HG02852 (cell line): ENCODE measurements around the gene DBN1.

Experiments
- ATAC-seq: cut with Tn5 transposase; IDR thresholded peaks from one replicate; pipeline ENCODE4 v1.9.1; 2021; ENCODE audit warnings: mild to moderate bottlenecking, moderate library complexity; ENCODE audit not compliant: unreplicated experiment

The DBN1 gene

DNA sequence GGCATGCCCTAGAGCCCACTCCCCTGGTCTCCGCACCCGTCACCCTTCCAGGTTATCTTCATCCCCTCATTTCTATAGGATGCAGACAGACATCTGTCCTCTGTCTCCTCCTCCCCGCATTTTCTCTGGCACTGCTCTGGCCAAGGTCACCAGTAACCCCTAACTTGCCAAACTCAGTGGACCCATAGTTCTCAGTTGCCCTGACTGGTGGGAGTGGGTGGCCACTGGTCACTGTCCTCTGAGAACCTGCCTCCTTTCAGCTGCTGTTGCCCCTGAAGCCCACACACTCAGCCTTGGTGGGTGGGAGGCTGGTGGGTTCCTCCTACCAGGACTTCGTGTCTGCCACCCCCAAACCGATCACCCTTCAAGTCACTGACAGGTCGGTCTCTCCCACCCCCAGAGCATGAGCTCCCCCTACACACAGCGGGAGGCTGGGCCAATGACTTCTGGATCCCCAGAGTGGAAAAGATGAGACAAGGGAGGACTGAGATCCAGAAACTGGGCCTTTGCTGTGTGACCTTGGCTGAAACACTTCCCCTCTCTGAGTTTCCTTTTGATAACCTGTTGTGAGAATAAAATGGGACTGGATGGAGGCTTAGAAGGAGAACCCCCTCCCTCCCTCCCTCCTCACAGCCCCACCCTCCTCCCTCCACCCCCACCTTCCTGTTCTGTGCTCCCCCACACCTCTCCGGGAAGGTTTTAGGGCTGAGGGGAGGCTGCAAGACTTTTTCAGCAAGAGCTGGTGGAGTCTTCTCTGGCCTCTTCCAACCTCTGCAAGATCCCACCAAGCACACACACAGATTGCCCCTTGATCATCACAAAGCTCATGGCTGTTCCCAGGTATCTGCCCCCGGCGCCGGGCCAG lies 2.4 kb upstream of the DBN1 start:
- ATAC-seq = no peak

- no peak for ATAC-seq
Observed at GRCh38 chr5:177474846-177475562, 1.6 kb upstream of the DBN1 start.

- ATAC-seq = no peak
Observed at GRCh38 chr5:177474002-177474476, 605 bp upstream of the DBN1 start.

DNA sequence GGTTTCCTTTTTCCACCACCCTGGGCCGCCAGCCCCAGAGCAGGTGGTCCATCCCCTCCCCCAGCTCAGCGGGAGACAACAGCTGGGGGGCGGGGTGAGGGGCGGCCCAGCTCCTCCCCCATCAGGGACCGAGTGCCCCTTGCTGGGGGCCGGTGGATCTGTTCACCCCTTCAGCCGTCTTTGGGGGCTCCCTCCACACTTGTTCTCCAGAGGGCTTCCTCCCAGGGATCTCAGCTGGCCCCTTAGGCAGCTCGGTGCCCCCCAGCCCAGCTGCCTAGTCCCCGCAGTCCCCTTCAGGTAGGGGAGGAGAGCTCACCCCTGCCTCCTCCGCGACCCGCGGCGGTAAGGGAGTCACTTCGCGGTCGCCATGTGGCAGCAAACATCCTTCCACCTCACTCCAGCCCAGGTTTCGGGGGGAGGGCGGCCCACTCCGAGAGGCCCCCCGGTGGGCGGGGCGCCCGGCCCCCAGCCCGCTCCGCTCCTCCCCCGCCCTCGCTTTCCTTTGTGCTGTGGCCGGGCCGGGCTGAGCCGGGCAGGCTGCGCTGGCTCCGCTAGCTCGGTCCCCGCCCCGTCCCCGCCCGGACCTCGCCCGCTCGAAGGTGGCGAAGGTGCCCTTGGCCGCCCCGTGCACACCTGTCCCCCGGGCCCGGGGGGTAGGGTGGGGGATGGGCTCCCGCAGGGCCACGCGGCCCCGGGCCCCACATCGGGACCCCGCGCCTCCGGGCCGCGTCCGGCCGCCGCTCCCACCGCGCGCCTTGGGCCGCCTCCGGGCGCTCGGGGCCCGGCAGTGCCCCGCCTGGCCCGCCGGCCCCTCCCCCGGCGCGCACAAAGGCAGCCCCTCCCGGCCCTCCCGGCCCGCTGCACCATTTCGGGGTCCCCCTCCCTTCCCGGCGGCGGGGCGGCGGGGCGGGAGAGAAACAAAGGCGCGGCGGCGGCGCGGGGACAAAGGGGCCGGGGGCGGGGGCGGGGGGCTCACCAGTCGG lies 683 bp downstream of the DBN1 start:
- peak; percentile 41 for ATAC-seq

DNA sequence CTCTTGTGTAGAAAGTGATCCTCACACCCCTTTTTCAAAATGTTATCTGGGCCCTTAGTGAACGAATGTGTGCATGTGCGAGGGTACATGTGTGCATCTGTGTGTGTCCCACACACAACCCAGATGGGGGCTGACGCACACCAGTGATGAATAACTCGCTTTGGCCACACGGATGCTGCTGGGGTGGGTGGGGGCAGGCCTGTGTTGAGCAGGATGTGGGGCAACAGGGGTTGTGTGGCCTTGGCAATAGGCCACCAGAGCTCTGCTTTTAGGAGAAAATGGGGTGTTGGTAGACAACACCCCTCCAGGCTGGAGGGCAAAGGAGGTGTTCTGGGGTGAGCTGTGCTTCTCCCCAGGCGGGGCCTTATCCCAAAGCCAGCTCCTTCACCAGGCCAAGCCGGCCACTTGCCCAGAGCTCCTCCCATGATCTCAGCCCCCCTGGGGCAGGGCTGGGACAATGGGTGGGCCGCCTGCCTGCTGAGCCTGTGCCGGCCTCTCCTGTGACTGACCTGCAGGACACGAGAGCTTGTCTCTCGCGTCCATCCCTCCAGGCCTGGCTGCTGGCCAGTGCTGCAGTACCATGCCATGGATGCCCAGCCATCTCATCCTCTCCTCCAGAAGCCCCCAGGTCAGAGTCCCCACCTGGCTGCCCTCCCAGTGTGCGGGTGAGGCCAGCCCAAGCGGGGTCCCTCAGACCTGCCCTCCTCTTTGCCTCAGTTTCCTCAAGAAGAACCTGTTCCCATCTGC lies 1.7 kb downstream of the DBN1 start:
- no peak for ATAC-seq

DNA sequence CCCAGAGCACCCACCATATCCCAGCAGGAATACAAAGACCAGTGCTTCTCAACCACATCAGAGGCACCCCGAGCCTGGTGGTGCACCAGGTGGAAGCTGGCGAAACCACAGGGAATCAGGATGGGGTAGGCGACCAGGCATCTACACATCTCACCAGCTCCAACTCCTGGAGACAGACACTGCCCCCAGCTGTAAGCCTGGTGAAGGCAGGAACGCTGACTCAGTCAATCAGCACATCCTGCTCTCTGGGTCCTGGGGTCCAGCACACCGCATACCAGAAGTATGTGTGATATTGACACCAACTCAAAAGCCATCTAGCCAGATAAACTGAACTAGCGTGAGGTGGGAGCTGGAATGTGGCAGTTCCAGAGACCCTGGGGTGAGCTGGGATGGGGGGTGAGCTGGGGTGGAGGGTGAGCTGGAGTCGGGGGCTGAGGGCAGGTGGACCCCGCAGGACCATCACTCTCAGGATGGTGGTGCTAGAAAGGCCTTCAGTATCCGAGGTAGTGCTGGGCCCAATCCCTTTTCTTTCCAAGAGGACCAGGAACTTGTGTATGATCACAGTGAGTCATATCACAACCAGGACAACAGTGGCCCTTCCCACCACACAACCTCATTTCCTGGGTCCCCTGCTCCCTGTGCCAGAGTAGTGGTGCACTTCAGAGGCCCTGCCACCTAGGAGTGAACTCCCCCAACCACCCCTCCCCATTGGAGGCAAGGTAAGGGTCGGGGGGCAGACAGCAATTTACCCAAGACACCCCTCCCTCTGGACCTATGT lies 2.5 kb downstream of the DBN1 start:
- no peak for ATAC-seq

GRCh38 chr5:177469750-177470525 lies 3.5 kb downstream of the DBN1 start:
- no peak for ATAC-seq

DNA sequence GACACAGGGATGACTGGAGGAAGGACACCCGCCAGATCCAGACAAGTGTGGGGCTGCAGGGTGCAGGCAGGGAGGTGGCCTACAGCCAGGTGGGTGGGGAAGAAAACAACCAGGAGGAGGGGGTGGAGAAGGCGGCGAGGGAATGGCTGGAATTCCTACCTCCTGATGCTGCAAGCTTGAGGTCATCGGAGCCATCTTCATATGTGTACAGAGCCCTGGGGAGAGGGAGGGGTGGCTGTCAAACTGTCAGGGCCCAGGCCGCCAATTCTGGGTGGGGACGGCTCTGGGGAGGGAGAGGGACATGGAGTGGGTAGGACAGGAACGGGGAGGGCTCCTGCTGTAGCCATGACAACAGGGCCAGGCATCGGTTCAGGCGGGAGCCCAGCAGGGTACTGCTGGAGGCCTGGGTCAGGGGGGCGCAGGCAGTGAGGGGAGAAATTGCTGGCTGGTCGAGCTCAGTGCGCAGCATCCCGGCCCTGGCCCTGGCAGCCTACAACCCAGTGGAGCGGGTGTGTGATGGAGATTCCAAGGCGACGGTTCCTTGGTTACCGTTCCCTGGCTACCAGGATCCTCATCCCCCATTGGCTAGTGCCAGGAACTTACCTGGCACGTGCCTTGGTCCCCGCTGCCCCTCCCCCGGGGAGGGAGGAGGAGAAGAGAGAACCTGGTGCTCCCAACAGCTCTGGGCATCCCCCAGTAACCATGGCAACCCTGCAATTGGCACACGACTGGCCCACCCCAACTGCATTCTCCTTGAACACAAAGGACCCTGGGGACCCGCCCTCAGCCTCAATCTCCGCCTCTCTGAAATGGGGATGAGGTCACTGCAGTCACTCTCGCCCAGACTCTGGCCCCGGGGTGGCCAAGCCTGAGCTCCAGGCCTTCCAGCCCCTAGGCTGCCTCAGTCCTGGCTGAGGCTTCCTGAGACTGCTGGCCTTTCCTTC lies 4.5 kb downstream of the DBN1 start:
- ATAC-seq = no peak

- no peak for ATAC-seq
Observed at GRCh38 chr5:177468329-177468684, 5.1 kb downstream of the DBN1 start.

DNA sequence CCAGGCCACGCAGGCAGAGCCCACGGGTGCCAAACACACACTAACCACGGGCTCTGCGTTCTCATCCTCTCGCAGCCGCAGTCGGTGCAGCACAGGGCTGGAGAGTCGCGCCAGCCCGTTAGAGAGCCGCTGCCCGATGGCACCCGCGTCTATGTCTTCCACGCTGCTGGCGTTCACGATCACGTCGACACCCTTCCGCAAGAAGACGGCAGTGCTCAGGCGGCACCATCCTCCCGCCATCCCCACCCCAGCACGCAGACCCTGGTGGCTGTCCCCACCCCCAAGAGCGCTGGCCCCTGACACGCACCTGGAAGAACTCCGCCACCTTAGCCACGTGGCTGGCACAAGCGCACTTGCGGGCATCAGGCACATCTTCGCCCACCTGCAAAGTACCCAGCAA lies 6.0 kb downstream of the DBN1 start:
- ATAC-seq = no peak

DNA sequence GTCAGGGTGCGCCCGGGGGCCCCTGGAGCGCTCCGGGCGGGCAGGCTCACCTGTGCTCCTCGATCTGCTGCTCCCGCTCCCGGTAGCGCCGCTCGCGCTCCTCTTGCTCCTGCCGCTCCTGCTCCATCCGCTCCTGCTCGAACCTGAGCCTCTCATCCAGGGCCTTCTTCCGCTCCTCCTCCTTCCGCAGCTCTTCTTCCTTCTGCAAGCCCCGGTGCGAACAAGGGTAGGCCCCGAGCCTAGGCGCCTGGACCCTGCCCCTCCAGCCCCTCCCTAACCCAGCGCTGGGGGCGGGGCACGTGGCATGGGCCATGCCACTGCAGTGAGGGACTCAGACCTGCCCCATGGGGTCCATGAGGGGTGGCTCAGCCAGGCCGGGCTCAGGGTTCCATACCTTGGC lies 6.6 kb downstream of the DBN1 start:
- no peak for ATAC-seq

DNA sequence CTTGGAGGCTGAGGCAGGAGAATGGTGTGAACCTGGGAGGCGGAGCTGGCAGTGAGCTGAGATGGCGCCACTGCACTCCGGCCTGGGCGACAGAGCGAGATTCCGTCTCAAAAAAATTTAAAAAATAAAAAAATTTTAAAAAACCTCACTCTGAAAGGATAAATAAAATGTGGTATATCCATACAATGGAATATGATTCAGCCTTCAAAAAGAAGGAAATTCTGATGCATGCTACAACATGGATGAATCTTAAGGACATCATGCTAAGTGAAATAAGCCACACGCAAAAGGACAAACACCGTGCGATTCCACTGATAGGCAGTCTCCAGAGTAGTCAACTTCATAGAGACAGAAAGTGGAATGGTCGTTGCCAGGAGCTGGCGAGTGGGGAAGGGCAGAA lies 8.4 kb downstream of the DBN1 start:
- no peak for ATAC-seq

DNA sequence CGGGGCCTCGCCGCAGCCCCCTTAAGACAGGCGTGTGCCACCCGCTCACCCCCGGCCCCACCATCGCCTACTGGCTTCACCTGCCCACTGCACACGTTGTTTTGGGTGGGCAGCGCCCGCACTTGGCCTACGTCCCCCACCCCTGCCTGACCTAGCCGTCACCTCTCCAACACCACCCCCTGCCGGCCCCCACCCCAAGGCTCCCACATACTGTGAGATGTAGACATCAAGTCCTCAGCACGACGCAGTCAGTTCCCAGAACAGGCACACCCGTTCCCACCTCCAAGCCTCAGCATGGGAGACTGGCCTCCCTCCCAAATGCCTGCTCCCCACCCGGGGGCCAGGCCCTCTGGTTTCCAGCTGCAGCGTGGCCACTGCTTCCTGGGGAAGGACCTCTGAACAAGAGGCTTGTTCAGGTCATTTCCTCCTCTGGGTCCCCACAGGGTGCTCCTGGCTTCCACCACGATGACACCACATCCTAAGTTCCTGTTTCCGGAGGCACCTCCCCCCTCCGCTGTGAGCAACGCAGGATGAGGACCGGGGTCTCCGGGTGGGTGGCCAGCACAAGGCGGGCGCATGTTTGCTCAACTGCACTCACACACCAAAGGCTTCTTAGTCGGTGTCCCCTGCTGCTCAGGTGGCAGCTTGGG lies 11.3 kb downstream of the DBN1 start:
- no peak for ATAC-seq

GRCh38 chr5:177459819-177460628 lies 13.4 kb downstream of the DBN1 start:
- ATAC-seq = no peak

- ATAC-seq = no peak
Observed at GRCh38 chr5:177459357-177459756, 14.1 kb downstream of the DBN1 start.

DNA sequence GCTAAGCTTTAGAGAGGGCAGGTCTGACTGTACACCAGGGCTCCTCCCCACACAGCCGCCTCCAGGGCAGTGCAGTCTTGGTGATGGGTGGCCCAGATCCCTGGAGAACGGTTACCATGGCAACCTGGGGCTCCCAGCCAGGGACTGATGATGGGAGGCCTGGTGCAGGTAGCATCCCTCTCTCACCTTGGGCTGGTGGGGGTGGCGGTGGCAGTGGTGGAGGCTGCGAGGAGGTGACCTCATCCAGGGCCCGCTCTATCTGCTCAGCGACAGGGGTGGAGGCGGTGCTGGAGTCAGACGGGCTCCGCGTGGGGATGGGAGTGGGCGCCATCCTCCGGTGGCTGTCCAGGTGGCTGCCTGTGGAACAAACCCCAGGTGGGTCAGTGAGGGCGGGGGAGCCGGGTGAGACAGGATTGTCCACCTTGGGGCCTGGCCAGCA lies 14.5 kb downstream of the DBN1 start:
- ATAC-seq = no peak
